ENCODE data around the gene ENDOD1. TPM values are rescaled to one million over a fixed set of nuclear protein-coding genes. Genes with fewer than 3 reads are reported as not detected.

Gene ENDOD1
- polyA plus RNA-seq, 4 donors: 18.8 to 23.2 (median 21.6) TPM

DNA sequence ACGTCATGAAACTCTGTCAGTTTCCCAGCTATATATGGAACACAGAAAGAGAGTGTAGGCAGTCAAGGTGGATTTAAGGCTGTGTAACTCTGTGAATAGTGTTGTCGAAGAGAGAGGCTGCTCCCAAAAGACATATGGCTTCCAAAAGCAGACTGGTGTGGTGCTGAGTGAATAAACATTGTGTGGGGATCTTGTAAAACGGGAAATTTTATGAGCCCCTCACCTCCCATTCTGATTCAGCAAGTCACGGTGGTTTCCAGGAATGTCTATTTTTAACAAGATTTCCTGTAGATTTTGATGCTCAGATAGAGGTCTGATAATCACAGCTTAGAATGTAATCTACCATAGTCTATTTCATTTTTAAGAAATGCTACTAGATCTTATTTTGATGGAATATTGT lies 73.5 kb downstream of the ENDOD1 start:
- DNase-seq (ENCODE audit: low read depth in 4 of 4, low spot score in 3 of 4): no peak

DNA sequence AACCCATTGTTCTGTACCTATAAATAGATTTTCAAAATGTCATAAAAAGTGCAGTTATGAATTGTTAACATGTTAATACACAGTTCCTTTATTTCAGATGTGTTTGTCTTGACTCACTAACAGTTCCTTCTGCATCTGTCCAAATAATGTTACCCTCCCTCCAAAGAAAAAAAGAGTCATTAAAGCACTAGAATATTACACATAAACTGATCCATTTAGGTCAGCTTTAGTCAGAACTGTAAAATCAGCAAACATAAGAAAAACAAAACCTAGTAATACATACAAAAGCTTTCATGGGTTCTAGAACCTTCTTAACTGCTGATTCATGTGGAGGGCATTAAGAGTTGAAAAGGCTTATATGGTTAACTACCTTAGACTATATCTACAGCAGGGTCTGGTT lies 76.0 kb downstream of the ENDOD1 start:
- no peak for DNase-seq (ENCODE audit: low read depth in 4 of 4, low spot score in 3 of 4)

DNA sequence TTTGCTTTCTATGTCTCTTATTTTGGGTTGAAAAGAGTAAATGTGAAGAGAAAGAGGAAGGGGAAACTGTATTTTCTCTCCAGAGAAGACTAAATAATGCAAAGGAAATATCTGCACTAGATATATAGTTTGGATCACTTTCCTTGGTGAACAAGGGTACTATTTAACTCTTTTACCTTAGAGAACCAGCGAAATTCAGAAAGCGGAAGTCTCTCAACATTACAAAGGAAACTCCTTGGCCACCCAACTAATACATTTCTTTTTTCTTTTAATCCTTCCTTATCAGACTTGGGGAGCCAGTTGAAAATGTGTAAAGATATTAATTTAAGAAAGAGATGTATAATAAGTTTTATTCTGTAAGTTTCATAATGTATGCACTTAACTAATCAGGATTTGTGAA lies 77.1 kb downstream of the ENDOD1 start:
- no peak for DNase-seq (ENCODE audit: low read depth in 4 of 4, low spot score in 3 of 4)

DNA sequence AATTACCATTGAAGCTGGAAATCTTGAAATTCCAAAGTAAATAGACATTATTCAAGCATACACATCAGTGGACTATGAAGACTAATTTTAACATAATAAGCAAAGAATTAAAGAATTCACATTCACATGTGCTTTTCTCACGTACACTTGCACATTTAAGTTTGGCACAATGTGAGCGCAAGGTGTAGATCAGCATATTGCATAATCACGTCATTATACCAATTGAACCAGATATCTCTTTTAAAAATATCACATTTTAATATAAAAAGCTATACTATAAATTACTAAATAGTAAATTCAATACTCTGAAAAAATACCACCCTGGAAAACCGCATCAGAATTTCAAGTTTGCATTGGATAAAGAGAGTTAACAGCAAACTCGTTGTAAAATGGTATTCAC lies 80.6 kb downstream of the ENDOD1 start:
- no peak for DNase-seq (ENCODE audit: low read depth in 4 of 4, low spot score in 3 of 4)

DNA sequence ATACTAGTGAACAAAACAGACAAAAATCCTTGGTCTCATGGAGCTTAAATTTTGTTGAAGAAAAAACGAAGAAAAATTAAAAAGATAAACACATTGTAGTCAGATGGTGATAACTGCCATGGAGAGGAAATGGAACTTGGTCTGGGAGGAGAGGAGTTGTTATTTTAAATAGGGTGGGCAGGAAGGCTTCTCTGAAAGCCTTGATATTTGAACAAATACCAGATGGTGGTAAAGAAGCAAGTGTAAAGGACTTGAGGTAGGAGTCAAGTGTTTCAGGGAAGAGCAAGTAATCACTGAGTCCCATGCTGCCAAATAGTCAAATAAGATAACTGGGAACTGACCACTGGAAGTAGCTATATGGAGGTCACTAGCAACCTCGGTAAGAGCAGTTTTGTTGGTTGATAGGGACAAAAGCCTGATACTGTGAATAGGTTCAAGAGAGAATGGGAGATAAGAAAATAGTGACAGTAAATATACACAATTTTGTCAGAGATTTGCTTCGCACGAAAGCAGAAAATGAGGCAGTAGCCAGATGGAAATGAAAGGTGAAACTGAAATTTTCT lies 86.3 kb downstream of the ENDOD1 start:
- no peak for DNase-seq (ENCODE audit: low read depth in 4 of 4, low spot score in 3 of 4)

Other genes with a start within 250 kb of the ENDOD1 start
- gene CWC15, start 116.3 kb upstream of the ENDOD1 start, polyA plus RNA-seq (ENCODE audit: insufficient read length in 4 of 4): 100 to 1,000 TPM; 116 to 129 (median 122) TPM
- gene KDM4D, start 116.1 kb upstream of the ENDOD1 start, polyA plus RNA-seq (ENCODE audit: insufficient read length in 4 of 4): 1 to 10 TPM; 2.3 to 2.7 (median 2.5) TPM
- under 1 TPM; 0.12 to 0.24 (median 0.20) TPM for gene KDM4E, start 64.6 kb upstream of the ENDOD1 start, polyA plus RNA-seq (ENCODE audit: insufficient read length in 4 of 4)
- gene KDM4F, start 40.4 kb upstream of the ENDOD1 start, polyA plus RNA-seq (ENCODE audit: insufficient read length in 4 of 4): not detected
- 10 to 100 TPM; 68.6 to 83.0 (median 77.9) TPM for gene SRSF8, start 22.9 kb upstream of the ENDOD1 start, polyA plus RNA-seq (ENCODE audit: insufficient read length in 4 of 4)
- 10 to 100 TPM; 65.3 to 89.7 (median 83.0) TPM for gene SESN3, start 141.4 kb downstream of the ENDOD1 start, polyA plus RNA-seq (ENCODE audit: insufficient read length in 4 of 4)

All from right renal pelvis (tissue), 4 donors.